ENCODE results near the gene PCDHA7. TPM values are rescaled to one million over a fixed set of nuclear protein-coding genes. Genes with fewer than 3 reads are reported as not detected.
A peak's percentile ranks its signal among the peaks of the same experiment; 100 is the strongest.
"Not testable (repeated sequence)": the region's sequence is repeated elsewhere in the genome, so short reads cannot be mapped to it uniquely, and the experiment has no call there.

The PCDHA7 gene
- total RNA-seq, 1 experiment from 2014 or later, result 2.7 TPM

DNA sequence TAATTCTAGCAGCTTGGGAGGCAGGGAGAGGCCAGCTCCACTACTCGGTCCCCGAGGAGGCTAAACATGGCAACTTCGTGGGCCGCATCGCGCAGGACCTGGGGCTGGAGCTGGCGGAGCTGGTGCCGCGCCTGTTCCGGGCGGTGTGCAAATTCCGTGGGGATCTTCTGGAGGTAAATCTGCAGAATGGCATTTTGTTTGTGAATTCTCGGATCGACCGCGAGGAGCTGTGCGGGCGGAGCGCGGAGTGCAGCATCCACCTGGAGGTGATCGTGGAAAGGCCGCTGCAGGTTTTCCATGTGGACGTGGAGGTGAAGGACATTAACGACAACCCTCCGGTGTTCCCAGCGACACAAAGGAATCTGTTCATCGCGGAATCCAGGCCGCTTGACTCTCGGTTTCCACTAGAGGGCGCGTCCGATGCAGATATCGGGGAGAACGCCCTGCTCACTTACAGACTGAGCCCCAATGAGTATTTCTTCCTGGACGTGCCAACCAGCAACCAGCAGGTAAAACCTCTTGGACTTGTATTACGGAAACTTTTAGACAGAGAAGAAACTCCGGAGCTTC is 455 bp downstream of the PCDHA7 start:
- DNase-seq (ENCODE audit: low spot score); H3K9me3 Mint-ChIP-seq; POLR2A ChIA-PET; H3K27me3 Mint-ChIP-seq (ENCODE audit: low read depth); H3K4me1 Mint-ChIP-seq: not testable (repeated sequence)
- CTCF ChIA-PET, result interaction anchor here (0.7 to 2.0 kb wide), 6 partner anchors 11 to 49 kb away, joined by 3 to 7 read pairs (median 4); partner anchors contain the start of genes PCDHA1 and PCDHA10
- peaks cover 23% of the 10 kb centered on the region for H3K36me3 Mint-ChIP-seq
- H3K4me3 Mint-ChIP-seq, result peak overlapping the region; percentile 87
- ATAC-seq, result peak; percentile 91
- TF ChIP-seq, protein P1, sequence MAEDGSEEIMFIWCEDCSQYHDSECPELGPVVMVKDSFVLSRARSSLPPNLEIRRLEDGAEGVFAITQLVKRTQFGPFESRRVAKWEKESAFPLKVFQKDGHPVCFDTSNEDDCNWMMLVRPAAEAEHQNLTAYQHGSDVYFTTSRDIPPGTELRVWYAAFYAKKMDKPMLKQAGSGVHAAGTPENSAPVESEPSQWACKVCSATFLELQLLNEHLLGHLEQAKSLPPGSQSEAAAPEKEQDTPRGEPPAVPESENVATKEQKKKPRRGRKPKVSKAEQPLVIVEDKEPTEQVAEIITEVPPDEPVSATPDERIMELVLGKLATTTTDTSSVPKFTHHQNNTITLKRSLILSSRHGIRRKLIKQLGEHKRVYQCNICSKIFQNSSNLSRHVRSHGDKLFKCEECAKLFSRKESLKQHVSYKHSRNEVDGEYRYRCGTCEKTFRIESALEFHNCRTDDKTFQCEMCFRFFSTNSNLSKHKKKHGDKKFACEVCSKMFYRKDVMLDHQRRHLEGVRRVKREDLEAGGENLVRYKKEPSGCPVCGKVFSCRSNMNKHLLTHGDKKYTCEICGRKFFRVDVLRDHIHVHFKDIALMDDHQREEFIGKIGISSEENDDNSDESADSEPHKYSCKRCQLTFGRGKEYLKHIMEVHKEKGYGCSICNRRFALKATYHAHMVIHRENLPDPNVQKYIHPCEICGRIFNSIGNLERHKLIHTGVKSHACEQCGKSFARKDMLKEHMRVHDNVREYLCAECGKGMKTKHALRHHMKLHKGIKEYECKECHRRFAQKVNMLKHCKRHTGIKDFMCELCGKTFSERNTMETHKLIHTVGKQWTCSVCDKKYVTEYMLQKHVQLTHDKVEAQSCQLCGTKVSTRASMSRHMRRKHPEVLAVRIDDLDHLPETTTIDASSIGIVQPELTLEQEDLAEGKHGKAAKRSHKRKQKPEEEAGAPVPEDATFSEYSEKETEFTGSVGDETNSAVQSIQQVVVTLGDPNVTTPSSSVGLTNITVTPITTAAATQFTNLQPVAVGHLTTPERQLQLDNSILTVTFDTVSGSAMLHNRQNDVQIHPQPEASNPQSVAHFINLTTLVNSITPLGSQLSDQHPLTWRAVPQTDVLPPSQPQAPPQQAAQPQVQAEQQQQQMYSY (CRISPR knock-in tag; IDR thresholded peaks at IDR 0.05), result peak; percentile 20; the same call in 1 of the 2 replicates
- H3K27ac Mint-ChIP-seq, result peak overlapping the region; percentile 93

- ATAC-seq (no peak), DNase-seq (ENCODE audit: low spot score) (no peak)
- peaks cover 20% of the 10 kb centered on the region for H3K36me3 Mint-ChIP-seq
- no peak overlapping the region for H3K27ac Mint-ChIP-seq
- no peaks in the 10 kb centered on the region for H3K4me1 Mint-ChIP-seq
- peaks cover 5% of the 10 kb centered on the region; the same call in 1 of the 2 replicates for H3K9me3 Mint-ChIP-seq
- H3K27me3 Mint-ChIP-seq (ENCODE audit: low read depth), result no peaks in the 10 kb centered on the region
- ChIA-PET POLR2A (no interaction called here), CTCF (interaction anchor here (0.6 to 0.8 kb wide), 2 partner anchors 50 to 188 kb away, joined by 3 read pairs; partner anchors contain the start of gene PCDHA1)
- H3K4me3 Mint-ChIP-seq, result no peak overlapping the region
- TF ChIP-seq ZNF263 (CRISPR knock-in tag; IDR thresholded peaks at IDR 0.05; ENCODE audit: low read depth) (no peak), MYBL2 (CRISPR knock-in tag; IDR thresholded peaks at IDR 0.05) (no peak), ZNF532 (CRISPR knock-in tag; IDR thresholded peaks at IDR 0.05; ENCODE audit: borderline replicate concordance) (no peak), ELF4 (CRISPR knock-in tag; IDR thresholded peaks at IDR 0.05; ENCODE audit: low read depth) (no peak), ZNF232 (CRISPR knock-in tag; IDR thresholded peaks at IDR 0.05) (no peak), ESRRA (CRISPR knock-in tag; IDR thresholded peaks at IDR 0.05; ENCODE audit: borderline replicate concordance) (no peak), HMGA2 (CRISPR knock-in tag; IDR thresholded peaks at IDR 0.05) (no peak), JUN (CRISPR knock-in tag; IDR thresholded peaks at IDR 0.05) (no peak), SMAD3 (CRISPR knock-in tag; IDR thresholded peaks at IDR 0.05; ENCODE audit: borderline replicate concordance) (no peak), ZNF317 (CRISPR knock-in tag; IDR thresholded peaks at IDR 0.05; ENCODE audit: borderline replicate concordance, low read depth) (no peak), RELA (CRISPR knock-in tag; IDR thresholded peaks at IDR 0.05; ENCODE audit: borderline replicate concordance) (no peak)
- TF ChIP-seq, protein P2, sequence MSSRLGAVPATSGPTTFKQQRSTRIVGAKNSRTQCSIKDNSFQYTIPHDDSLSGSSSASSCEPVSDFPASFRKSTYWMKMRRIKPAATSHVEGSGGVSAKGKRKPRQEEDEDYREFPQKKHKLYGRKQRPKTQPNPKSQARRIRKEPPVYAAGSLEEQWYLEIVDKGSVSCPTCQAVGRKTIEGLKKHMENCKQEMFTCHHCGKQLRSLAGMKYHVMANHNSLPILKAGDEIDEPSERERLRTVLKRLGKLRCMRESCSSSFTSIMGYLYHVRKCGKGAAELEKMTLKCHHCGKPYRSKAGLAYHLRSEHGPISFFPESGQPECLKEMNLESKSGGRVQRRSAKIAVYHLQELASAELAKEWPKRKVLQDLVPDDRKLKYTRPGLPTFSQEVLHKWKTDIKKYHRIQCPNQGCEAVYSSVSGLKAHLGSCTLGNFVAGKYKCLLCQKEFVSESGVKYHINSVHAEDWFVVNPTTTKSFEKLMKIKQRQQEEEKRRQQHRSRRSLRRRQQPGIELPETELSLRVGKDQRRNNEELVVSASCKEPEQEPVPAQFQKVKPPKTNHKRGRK (CRISPR knock-in tag; IDR thresholded peaks at IDR 0.05; ENCODE audit: borderline replicate concordance), result no peak
- TF ChIP-seq, protein P3, sequence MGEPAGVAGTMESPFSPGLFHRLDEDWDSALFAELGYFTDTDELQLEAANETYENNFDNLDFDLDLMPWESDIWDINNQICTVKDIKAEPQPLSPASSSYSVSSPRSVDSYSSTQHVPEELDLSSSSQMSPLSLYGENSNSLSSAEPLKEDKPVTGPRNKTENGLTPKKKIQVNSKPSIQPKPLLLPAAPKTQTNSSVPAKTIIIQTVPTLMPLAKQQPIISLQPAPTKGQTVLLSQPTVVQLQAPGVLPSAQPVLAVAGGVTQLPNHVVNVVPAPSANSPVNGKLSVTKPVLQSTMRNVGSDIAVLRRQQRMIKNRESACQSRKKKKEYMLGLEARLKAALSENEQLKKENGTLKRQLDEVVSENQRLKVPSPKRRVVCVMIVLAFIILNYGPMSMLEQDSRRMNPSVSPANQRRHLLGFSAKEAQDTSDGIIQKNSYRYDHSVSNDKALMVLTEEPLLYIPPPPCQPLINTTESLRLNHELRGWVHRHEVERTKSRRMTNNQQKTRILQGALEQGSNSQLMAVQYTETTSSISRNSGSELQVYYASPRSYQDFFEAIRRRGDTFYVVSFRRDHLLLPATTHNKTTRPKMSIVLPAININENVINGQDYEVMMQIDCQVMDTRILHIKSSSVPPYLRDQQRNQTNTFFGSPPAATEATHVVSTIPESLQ (CRISPR knock-in tag; IDR thresholded peaks at IDR 0.05), result no peak
- TF ChIP-seq, protein P4, sequence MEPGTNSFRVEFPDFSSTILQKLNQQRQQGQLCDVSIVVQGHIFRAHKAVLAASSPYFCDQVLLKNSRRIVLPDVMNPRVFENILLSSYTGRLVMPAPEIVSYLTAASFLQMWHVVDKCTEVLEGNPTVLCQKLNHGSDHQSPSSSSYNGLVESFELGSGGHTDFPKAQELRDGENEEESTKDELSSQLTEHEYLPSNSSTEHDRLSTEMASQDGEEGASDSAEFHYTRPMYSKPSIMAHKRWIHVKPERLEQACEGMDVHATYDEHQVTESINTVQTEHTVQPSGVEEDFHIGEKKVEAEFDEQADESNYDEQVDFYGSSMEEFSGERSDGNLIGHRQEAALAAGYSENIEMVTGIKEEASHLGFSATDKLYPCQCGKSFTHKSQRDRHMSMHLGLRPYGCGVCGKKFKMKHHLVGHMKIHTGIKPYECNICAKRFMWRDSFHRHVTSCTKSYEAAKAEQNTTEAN (CRISPR knock-in tag; IDR thresholded peaks at IDR 0.05), result no peak
- TF ChIP-seq, protein P5, sequence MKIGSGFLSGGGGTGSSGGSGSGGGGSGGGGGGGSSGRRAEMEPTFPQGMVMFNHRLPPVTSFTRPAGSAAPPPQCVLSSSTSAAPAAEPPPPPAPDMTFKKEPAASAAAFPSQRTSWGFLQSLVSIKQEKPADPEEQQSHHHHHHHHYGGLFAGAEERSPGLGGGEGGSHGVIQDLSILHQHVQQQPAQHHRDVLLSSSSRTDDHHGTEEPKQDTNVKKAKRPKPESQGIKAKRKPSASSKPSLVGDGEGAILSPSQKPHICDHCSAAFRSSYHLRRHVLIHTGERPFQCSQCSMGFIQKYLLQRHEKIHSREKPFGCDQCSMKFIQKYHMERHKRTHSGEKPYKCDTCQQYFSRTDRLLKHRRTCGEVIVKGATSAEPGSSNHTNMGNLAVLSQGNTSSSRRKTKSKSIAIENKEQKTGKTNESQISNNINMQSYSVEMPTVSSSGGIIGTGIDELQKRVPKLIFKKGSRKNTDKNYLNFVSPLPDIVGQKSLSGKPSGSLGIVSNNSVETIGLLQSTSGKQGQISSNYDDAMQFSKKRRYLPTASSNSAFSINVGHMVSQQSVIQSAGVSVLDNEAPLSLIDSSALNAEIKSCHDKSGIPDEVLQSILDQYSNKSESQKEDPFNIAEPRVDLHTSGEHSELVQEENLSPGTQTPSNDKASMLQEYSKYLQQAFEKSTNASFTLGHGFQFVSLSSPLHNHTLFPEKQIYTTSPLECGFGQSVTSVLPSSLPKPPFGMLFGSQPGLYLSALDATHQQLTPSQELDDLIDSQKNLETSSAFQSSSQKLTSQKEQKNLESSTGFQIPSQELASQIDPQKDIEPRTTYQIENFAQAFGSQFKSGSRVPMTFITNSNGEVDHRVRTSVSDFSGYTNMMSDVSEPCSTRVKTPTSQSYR (CRISPR knock-in tag; IDR thresholded peaks at IDR 0.05), result no peak
Measured at GRCh38 chr5:140835622-140836510, 1.8 kb downstream of the PCDHA7 start.

Data from WTC11 (cell line).